GM15510 (cell line): ENCODE results near the gene TMA16.

Source experiments
- POLR2A ChIP-seq: IDR thresholded peaks from 3 replicates; pipeline ENCODE4 v1.6.1; 2011; ENCODE audit warnings: borderline replicate concordance; ENCODE audit not compliant: insufficient read length; ENCODE audit errors: extremely low read depth

Gene TMA16

DNA sequence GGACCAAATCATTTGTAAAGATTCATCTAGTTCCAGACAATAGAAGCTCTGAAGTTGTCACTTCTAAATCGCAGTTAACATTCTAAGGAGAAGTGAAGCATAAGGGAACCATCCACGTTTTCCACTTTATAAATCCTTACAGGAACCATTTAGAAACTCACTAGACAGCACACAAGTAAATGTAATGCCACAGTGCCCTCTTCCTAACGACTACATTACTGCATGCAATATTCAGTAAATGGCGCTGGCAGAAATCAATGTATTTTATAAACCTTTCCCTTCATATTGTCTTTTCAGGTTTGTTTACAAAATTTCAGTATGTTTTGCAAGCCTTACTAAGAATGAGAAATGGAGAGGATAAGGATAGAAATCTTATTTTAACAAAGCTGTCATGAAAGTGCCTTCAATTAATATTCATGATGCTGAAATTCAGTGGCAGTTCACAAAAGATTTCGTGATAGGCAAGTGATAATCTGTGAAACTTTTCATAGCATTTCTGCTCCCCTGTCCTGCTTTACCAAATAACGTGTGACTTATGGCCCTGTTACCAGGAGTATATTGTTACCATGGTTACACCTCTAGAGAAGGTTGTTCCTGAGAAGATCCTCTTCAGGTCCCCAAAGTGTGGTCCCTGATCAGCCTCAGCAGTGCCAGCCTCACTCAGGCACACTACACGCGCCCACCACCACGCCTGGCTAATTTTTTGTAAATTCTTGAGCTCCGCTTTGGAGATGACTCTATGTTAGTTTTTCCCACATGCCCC lies 54.2 kb downstream of the TMA16 start:
- TF ChIP-seq POLR2A = no peak

DNA sequence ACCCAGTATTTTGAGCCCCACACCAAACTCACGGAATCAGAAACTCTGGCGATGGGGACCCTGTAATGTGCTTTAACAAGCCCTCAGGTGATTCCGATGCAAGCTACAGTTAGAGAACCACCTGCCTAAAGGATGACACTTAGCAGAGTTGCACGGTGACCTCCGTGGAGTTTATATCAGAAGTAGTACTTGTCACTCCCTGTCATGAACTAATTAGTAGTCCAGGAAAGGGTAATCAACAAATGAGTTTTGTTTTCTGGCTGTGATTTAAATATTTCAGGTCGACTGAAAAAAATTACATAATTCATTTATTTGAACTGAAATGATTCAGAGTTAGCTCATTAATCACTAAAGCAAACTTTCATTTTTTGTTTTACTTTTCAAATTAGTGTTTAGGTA lies 56.4 kb downstream of the TMA16 start:
- TF ChIP-seq POLR2A = no peak

DNA sequence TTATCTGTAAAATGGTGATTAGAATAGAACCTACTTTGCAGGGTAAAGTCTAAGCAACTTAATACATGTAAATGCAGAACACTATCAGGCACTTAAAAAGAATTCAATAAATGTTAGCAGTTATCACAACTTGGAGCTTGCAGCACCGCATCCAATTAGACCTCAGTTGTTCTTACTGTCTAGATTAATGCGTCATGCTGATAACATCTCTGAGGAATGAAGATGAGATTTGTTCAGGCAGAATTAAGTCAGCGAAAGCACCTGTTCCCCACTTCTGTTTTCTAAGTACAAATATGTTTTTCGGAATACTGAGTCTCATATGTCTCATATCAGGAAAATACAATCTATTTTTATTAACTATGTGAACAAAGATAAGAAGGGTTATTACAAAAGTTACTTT lies 58.7 kb downstream of the TMA16 start:
- TF ChIP-seq POLR2A = no peak

DNA sequence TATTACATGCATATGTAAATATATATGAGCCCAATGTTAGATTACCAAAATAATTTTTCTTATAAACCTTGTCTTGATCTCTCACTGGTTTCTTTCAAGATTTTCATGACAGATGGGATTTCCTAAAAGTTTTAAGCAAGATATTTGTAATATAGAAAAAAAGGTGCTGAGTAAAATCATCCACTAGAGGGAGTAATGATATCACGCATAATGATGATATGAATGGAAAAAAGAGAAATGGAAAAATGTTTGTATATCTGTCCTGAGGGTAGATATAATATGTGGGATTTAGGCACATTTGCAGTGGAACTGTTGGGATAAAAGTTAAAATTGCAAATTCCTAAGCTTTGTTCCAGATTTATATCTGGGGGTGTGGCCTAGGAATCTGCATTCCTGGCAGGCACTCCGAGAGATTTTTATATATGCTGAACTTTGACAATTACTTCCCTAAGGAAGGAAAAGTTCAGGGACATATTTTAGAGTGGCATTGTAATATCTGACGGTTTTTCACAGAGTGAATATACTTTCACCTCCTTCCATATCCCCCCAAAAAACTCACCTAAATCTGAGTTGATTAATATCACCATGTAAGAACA lies 60.5 kb downstream of the TMA16 start:
- TF ChIP-seq POLR2A = no peak

DNA sequence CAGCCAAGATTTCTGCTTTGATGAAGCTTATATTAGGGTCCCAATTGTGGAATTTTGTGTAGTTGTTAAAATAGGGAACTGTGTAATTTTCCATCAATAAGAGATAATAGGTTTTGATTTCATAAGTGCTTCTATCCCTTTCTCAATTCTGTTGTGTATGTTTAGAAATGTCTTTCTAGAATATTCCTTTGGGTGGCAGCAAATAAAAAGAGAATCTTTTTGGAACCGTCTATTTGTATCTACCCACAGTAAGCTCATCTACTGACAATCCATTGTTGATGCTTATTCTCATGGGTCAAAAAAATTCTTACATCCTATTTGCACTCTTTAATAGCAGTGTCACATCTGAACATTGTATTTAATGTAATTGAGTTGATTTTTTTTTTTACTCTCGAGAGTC lies 61.7 kb downstream of the TMA16 start:
- no peak for TF ChIP-seq POLR2A

DNA sequence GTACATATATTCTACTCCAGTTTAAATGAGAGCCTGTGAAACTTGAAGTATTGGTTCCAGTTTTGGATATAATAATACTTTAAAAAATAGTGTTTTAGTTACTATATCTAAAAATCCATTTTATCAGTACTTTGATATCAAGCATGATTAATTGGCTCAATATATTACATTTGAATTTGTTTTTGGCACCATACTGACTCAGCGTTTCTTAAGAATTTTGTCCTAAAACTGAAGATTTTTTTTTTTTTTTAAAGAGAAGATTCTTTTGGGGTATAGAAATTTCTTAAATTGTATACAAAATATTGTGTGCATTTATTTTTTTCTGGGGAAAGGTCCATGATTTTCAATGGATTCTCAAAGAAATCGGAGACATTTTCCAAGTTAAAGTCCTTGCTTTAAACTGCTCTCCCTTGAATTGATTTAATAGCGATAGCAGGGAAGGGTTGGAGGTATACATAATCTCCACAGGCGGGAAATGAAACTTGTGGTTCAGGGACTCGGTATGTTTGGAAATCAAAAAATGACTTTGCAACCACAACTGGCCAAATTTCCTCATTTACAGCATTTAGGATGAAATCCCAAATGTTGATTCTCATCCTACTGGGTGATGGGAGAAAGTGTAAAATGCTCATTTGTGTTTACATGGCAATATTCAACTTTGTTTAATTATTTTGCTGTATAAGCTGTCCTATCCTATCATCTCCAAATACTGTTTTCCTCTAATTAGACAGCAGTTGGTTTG lies 62.3 kb downstream of the TMA16 start:
- no peak for TF ChIP-seq POLR2A

DNA sequence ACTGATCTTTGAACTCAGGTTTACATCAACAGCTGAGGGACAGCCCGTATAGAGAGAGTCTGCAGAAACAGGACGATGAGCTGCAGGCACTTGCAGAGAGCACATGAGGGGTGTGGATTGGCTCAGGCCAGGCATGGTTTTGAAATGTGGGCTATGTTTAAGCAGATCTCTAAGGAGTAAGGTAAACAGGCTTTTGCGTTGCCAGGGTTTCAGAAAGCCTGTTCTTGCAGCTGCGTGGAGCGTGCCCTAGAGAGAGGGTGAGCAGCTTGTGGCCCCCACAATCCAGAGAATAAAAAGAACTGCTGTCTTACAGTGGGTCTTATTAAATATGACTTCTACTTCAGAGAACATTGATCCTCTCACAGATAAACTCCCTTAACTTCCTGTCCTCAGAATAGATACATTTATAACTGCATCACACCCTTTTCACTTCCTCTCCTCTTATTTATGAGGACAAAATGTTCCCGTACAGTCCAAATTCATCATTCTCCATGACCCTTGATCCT lies 64.1 kb downstream of the TMA16 start:
- no peak for TF ChIP-seq POLR2A

DNA sequence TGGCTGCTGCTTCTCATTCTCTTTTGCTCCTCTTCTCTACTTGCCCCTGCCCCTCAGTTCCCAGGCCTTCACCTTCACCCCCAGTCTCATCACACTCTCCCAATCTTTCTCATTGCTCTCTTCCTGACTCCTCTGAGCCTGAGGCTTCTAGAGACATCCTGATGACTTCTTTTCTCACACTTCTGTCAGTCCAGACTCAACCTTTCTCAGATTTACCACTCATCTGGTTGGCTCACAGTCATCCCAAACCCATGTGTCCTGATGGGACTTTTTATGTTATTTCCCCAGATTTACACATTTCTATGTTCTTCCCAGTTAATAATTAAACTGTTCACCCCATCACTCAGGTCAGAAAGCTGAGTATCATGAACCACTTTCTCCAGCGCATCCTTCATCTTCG lies 68.0 kb downstream of the TMA16 start:
- no peak for TF ChIP-seq POLR2A

DNA sequence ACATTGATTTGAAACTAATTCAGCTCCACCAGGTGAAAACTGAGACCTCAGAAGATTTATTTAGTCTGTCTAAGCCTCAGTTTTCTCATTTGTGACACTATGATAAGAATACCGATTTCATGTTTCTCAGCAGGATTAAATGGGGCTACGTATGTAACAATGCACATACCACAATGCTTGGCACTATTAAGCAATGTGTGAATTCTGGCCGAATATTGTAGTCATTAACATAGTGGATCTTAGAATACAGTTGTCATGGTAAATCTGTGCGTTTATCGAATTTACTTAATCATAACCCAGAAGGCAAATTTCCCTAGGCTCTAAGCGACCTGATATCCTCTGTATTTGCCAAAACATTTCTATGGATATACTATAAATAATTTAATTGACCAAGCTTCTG lies 69.1 kb downstream of the TMA16 start:
- no peak for TF ChIP-seq POLR2A

DNA sequence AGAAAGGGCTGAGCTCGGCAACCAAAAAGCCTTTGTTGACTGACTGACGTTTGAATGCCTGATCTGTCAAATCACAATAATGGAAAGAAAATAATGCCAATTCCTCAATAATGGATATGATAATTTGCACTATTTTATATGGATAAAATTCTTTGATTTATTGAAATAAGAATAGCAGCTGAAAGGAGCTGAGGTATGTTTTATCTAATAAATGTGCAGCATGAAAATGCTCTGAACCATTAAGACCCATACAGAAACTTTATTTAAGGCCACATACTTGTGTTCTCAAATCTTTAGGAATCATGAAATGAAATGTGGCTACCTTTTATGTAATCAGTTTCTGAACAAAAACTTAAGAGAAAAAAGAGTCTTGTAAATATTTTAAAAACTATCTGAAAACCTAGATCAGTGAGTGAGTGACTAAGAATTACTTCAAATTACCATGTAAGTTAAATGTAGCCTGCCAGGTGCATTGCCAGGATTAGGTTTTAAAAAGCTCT lies 69.8 kb downstream of the TMA16 start:
- no peak for TF ChIP-seq POLR2A

DNA sequence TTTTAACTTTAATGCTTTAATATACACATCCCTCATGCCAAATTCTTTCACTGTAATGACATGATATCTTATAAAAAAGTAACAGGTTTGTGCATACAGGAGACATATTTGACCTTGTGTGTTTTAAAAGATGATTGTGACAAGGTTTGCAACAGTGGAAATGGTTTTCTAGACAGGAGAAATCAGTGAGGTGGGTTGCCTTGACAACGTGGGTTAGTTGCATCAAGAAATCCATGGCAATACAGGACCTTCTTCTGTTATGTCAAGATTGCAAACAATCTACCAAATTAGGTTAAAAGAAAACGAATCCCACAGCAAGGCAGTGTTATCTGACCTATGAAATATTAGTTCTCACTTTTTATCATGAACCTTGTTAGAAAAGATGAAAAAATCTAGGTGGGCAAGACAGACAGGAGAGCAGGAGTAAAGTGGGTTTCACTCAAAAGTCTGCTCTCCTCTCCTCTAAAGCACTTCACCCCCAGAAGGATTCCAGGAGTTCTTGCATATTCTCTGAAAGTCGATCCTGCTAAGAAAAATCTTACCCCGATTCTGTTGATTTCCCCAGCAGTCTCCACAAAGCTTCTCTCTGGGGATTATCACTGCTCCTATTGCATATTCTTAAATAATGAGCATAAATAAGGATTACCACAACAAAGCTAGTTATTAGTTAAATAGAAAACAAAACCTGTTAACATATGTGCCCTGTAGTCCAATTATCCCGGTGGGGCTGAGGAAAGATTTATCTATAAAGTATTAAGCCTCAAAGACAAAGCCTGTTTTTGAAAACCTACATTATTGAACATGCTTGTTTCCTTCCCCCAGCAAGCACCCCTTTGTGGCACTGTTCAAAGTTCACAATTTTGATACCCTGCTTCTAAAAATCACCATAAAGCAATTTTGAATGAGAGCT lies 71.0 kb downstream of the TMA16 start:
- TF ChIP-seq POLR2A = no peak

DNA sequence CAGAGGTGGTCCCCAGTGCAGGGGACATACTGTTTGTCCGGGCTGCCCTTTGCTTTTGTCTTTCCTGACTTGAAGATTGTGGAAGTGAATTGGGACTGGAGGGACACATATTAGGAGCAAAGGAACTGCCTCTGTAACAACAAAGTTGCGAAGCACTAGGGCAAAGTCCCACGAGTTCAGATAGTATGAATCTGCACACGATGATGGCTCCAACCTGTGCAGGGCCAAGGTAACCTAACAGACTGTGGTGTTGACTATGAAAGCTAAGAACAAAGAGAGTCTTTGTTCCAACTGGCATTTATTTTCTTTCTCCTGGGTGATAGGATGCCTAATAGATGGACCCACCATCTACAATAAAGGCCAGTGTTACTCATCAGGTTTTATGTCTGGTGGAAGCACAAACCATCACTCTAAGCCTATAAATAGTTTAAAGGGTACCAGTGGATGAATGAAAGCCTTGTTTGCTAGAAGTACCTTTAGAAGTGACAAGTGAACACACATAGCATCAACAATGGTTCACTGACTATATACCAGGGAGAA lies 71.8 kb downstream of the TMA16 start:
- TF ChIP-seq POLR2A = no peak

DNA sequence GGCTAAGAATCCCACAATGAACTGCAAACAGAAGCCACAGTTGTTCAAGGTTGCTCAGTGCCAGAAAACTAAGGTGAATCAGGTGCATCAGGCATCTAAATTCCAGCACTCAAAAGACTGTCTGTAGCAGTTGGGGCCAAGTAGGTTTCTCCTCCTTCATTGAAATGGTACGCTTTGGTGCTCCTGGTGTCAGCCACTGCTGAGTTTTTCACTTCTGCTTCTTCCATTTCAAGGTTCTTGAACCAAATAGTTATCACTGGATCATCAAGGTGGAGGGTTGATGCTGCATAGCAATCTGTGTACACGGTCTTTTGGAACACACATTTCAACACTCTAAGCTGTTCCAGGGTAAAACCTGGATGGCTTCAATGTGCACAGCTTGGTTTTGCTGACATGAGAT lies 74.4 kb downstream of the TMA16 start:
- TF ChIP-seq POLR2A = no peak
